ENCODE results near the gene GGCT. TPM values are rescaled to one million over a fixed set of nuclear protein-coding genes. Genes with fewer than 3 reads are reported as not detected.

Gene GGCT
- total RNA-seq, 3 donors from 2014 or later (not counting 1 experiment from before 2014, with no cell fraction given): 8.7 to 10.8 (median 9.2) TPM

DNA sequence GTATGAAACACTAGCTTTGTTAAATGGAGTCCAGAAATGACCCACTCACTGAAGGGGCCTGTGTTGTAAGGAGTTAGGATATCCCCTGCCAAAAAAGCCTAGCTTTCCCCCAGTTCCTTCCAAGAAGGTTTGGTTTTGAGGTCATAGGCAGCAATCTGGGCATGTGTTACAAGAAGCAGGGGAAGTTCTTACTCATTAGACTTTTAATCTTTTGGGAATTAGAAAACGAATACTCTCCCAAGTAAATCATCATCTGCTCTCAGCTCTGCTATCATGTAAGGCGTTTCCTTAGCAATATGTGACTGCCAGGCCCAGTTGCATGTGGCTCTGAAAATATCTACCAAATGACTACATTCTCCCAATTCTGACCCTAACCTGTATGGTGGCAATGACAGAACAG, 29.7 kb downstream of the GGCT start:
- H3K27me3 Mint-ChIP-seq (ENCODE audit: low read depth in 2 of 2): no peaks in the 10 kb centered on the region
- Histone ChIP-seq H3K36me3 (ENCODE audit: control insufficient read depth, insufficient read depth, low read length) (no peaks in the 10 kb centered on the region), H3K4me3 (ENCODE audit: low read length) (no peak overlapping the region), H3K4me1 (ENCODE audit: control insufficient read depth, insufficient read depth, low read length) (peaks cover 51% of the 10 kb centered on the region), H3K27ac (ENCODE audit: low read length) (no peak overlapping the region), H3K9me3 (ENCODE audit: control insufficient read depth, insufficient read depth, low read length) (peaks cover 4% of the 10 kb centered on the region), H3K27me3 (ENCODE audit: control insufficient read depth, insufficient read depth, low read length) (no peaks in the 10 kb centered on the region)
- H3K27ac Mint-ChIP-seq: peak overlapping the region in 1 of 2 donors; percentile 24
- no peaks in the 10 kb centered on the region for H3K36me3 Mint-ChIP-seq
- ATAC-seq (no peak), DNase-seq (no peak)
- peaks cover 81 to 87% of the 10 kb centered on the region in 2 donors for H3K4me1 Mint-ChIP-seq
- TF ChIP-seq, protein P1, sequence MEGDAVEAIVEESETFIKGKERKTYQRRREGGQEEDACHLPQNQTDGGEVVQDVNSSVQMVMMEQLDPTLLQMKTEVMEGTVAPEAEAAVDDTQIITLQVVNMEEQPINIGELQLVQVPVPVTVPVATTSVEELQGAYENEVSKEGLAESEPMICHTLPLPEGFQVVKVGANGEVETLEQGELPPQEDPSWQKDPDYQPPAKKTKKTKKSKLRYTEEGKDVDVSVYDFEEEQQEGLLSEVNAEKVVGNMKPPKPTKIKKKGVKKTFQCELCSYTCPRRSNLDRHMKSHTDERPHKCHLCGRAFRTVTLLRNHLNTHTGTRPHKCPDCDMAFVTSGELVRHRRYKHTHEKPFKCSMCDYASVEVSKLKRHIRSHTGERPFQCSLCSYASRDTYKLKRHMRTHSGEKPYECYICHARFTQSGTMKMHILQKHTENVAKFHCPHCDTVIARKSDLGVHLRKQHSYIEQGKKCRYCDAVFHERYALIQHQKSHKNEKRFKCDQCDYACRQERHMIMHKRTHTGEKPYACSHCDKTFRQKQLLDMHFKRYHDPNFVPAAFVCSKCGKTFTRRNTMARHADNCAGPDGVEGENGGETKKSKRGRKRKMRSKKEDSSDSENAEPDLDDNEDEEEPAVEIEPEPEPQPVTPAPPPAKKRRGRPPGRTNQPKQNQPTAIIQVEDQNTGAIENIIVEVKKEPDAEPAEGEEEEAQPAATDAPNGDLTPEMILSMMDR (IDR thresholded peaks at IDR 0.05): no peak
- no peak overlapping the region for H3K4me3 Mint-ChIP-seq
- 84% methylated on average over 2 of the region's 2 CpGs for WGBS (ENCODE audit: insufficient coverage)
- intact Hi-C loops (cut with micrococcal nuclease): no loop called here
- no peaks in the 10 kb centered on the region for H3K9me3 Mint-ChIP-seq

GRCh38 chr7:30474485-30474884, 30.1 kb downstream of the GGCT start:
- Histone ChIP-seq H3K4me3 (ENCODE audit: low read length) (no peak overlapping the region), H3K4me1 (ENCODE audit: control insufficient read depth, insufficient read depth, low read length) (peaks cover 47% of the 10 kb centered on the region), H3K9me3 (ENCODE audit: control insufficient read depth, insufficient read depth, low read length) (peaks cover 4% of the 10 kb centered on the region), H3K27me3 (ENCODE audit: control insufficient read depth, insufficient read depth, low read length) (no peaks in the 10 kb centered on the region), H3K27ac (ENCODE audit: low read length) (no peak overlapping the region), H3K36me3 (ENCODE audit: control insufficient read depth, insufficient read depth, low read length) (no peaks in the 10 kb centered on the region)
- ATAC-seq (no peak), DNase-seq (no peak)
- Mint-ChIP-seq H3K4me1 (peaks cover 85 to 87% of the 10 kb centered on the region in 2 donors), H3K27me3 (ENCODE audit: low read depth in 2 of 2) (no peaks in the 10 kb centered on the region), H3K9me3 (no peaks in the 10 kb centered on the region), H3K4me3 (peak overlapping the region; percentile 10), H3K36me3 (no peaks in the 10 kb centered on the region), H3K27ac (peak overlapping the region in 1 of 2 donors; percentile 27)
- 93% methylated on average over 10 of the region's 10 CpGs for WGBS (ENCODE audit: insufficient coverage)
- TF ChIP-seq, protein P1 (IDR thresholded peaks at IDR 0.05): no peak
- intact Hi-C loops (cut with micrococcal nuclease): no loop called here

- peak overlapping the region; percentile 10 for H3K4me3 Mint-ChIP-seq
These were observed 30.7 kb downstream of the GGCT start for GRCh38 chr7:30473903-30474302.

More at GRCh38 chr7:30473903-30474302, 30.7 kb downstream of the GGCT start:
- no peak for ATAC-seq
- no peak for DNase-seq
- no peak overlapping the region for H3K27ac ChIP-seq (ENCODE audit: low read length)
- Mint-ChIP-seq H3K4me1 (peaks cover 88% of the 10 kb centered on the region in 2 donors), H3K36me3 (no peaks in the 10 kb centered on the region), H3K27me3 (ENCODE audit: low read depth in 2 of 2) (no peaks in the 10 kb centered on the region), H3K9me3 (no peaks in the 10 kb centered on the region), H3K27ac (peak overlapping the region in 1 of 2 donors; percentile 59)
- H3K4me1 ChIP-seq (ENCODE audit: control insufficient read depth, insufficient read depth, low read length): peaks cover 44% of the 10 kb centered on the region
- H3K4me3 ChIP-seq (ENCODE audit: low read length): no peak overlapping the region
- TF ChIP-seq, protein P1 (IDR thresholded peaks at IDR 0.05): no peak
- no peaks in the 10 kb centered on the region for H3K27me3 ChIP-seq (ENCODE audit: control insufficient read depth, insufficient read depth, low read length)
- intact Hi-C loops (cut with micrococcal nuclease): no loop called here
- H3K9me3 ChIP-seq (ENCODE audit: control insufficient read depth, insufficient read depth, low read length): peaks cover 4% of the 10 kb centered on the region
- H3K36me3 ChIP-seq (ENCODE audit: control insufficient read depth, insufficient read depth, low read length): no peaks in the 10 kb centered on the region
- WGBS (ENCODE audit: insufficient coverage): 60% methylated on average over 1 of the region's 1 CpG

Data from natural killer cell (primary cell).